GM06990 (cell line): ENCODE data around the gene ABCC6.
"Not testable (repeated sequence)": the region's sequence is repeated elsewhere in the genome, so short reads cannot be mapped to it uniquely, and the experiment has no call there.

ENCODE experiments used
- DNase-seq: peaks from one replicate; pipeline ENCODE4 v3.0.0-alpha.2; 2011; ENCODE audit not compliant: insufficient read length; ENCODE audit errors: extremely low read depth
- H3K27me3 ChIP-seq: replicated peaks from 2 replicates; pipeline ENCODE4 v1.6.0; 2011; ENCODE audit warnings: low read length; ENCODE audit not compliant: control insufficient read depth, insufficient read depth
- H3K36me3 ChIP-seq: 2 replicates; pipeline ENCODE4 v1.5.1; 2011; ENCODE audit warnings: low read length; ENCODE audit not compliant: control insufficient read depth, insufficient read depth
- H3K4me3 ChIP-seq: replicated peaks from 2 replicates; pipeline ENCODE4 v1.5.1; 2011; ENCODE audit warnings: low read depth, mild to moderate bottlenecking, control low read depth, low read length
- TF ChIP-seq, protein P1 (sequence below): IDR thresholded peaks from 2 replicates; pipeline ENCODE4 v1.5.1; 2011; ENCODE audit warnings: low read length, control low read depth, mild to moderate bottlenecking, inconsistent platforms; ENCODE audit not compliant: insufficient read depth, poor library complexity, severe bottlenecking

The ABCC6 gene

DNA sequence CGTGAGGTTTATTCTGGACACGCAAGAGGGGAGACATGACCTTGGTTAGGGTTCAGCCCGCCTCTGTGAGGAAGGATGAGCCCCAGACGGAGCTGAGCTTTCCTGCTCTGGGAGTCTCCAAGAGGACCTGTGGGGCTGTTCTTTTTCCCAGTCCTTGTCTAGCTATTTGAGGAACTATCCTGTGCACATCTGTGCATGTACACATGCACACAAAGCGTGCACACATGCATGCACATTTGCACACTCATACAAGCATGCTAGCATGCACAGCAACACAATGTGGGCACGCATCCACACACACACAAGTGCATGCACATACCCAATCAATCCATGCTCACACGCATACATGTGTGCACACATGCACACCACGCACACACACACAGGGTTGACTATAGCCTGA lies 40.4 kb downstream of the ABCC6 start:
- TF ChIP-seq, protein P1, sequence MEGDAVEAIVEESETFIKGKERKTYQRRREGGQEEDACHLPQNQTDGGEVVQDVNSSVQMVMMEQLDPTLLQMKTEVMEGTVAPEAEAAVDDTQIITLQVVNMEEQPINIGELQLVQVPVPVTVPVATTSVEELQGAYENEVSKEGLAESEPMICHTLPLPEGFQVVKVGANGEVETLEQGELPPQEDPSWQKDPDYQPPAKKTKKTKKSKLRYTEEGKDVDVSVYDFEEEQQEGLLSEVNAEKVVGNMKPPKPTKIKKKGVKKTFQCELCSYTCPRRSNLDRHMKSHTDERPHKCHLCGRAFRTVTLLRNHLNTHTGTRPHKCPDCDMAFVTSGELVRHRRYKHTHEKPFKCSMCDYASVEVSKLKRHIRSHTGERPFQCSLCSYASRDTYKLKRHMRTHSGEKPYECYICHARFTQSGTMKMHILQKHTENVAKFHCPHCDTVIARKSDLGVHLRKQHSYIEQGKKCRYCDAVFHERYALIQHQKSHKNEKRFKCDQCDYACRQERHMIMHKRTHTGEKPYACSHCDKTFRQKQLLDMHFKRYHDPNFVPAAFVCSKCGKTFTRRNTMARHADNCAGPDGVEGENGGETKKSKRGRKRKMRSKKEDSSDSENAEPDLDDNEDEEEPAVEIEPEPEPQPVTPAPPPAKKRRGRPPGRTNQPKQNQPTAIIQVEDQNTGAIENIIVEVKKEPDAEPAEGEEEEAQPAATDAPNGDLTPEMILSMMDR, result no peak
- no peak for DNase-seq
- Histone ChIP-seq H3K27me3 (no peaks in the 10 kb centered on the region; the same call in none of the 2 replicates), H3K4me3 (no peak overlapping the region), H3K36me3 (no peaks in the 10 kb centered on the region)

- not testable (repeated sequence) for H3K27me3 ChIP-seq, H3K4me3 ChIP-seq, DNase-seq, H3K36me3 ChIP-seq
These were observed 41.5 kb downstream of the ABCC6 start for GRCh38 chr16:16181748-16182147.

DNA sequence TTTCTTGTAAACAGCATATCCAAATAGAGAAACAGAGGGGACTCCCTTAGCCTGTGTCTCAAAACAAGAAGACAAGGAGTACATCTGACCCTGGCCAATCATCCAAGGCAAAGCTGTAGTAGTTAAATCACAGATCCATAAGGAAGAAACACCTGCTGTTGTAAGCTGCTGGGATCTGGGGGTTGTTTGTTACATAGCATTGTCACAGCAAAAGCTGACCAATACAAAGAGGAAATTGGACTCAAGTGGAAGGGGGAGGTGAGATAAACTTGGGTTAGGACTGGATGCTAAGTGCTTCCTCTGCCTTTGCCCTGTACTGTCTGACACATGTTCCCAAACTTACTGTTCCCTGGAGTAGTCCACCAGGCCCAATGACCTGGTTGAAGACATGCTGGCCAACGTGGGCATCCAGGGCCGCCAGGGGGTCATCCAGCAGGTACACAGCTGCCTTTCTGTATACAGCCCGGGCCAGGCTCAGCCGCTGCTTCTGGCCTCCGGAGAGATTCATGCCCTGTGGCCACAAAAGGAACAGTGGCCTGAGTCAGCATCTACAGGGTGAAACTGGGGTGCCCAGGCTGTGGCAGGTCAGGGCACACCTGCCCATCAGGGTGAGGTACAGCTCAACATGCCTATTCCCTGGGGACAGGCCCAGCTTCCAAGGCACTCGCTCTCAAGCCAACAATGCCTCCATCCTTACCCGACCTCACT lies 44.7 kb downstream of the ABCC6 start:
- no peak overlapping the region for H3K4me3 ChIP-seq
- no peaks in the 10 kb centered on the region; the same call in none of the 2 replicates for H3K27me3 ChIP-seq
- TF ChIP-seq, protein P1, result no peak
- DNase-seq, result no peak
- no peaks in the 10 kb centered on the region for H3K36me3 ChIP-seq

DNA sequence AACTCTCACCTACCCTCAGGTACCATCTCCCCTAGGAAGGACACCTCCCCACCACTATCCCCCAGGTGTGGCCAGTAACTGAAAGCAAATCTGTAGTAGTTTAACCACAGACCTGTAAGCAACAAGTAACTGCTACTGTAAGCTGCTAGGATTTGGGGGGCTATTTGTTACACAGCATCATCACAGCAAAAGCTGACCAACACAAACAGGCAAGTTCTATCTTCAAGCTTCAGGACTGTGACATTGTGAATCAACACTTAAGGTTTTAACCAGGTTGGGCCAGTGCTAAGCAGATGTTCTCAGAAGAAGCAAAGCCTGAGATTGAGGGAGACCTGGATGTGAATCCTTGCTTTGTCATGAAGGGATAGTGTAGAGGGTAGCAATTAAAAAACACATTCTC lies 47.0 kb downstream of the ABCC6 start:
- H3K4me3 ChIP-seq, result no peak overlapping the region
- H3K27me3 ChIP-seq, result no peaks in the 10 kb centered on the region; the same call in 1 of the 2 replicates
- no peaks in the 10 kb centered on the region for H3K36me3 ChIP-seq
- no peak for DNase-seq
- TF ChIP-seq, protein P1, result no peak

GRCh38 chr16:16175296-16175695 lies 48.0 kb downstream of the ABCC6 start:
- no peaks in the 10 kb centered on the region for H3K27me3 ChIP-seq
- no peaks in the 10 kb centered on the region for H3K36me3 ChIP-seq
- TF ChIP-seq, protein P1, result no peak
- no peak overlapping the region for H3K4me3 ChIP-seq
- no peak for DNase-seq

DNA sequence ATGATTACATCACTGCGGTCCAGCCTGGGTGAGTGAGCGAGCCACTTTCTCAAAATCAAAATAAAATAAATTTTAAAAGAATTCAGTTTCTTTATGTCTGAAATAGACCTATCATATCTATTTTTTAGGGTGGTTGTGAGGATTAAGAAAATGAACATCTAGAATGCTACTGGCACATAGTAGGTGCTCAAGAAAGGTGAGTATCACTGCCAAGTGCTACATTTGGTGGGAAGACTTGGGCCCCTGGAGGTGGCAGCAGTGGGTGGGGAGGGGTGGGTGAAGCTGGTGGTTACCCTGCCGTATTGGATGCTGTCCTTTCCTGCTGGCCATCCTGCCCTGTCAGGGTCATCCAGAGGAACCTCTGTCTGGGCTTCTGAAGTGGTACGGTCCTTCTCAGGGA lies 50.3 kb downstream of the ABCC6 start:
- TF ChIP-seq, protein P1, result no peak
- no peak for DNase-seq
- Histone ChIP-seq H3K36me3 (no peaks in the 10 kb centered on the region), H3K27me3 (no peaks in the 10 kb centered on the region; the same call in 1 of the 2 replicates), H3K4me3 (no peak overlapping the region)
